HG03139 (cell line): ENCODE results near the gene KCNK6.
A peak's percentile ranks its signal among the peaks of the same experiment; 100 is the strongest.

ENCODE experiments used
- ATAC-seq: cut with Tn5 transposase; IDR thresholded peaks from one replicate; pipeline ENCODE4 v1.9.1; 2021; ENCODE audit not compliant: unreplicated experiment

The KCNK6 gene

GRCh38 chr19:38294090-38294489, 25.6 kb upstream of the KCNK6 start:
- ATAC-seq: no peak

GRCh38 chr19:38298821-38299680, 20.6 kb upstream of the KCNK6 start:
- ATAC-seq: no peak

- no peak for ATAC-seq
Observed at GRCh38 chr19:38303517-38304351, 15.9 kb upstream of the KCNK6 start, which contains the start of gene C19orf33. C19orf33 (plus strand) TSS chr19:38304251; CDS start chr19:38304262, 11 bp downstream.

- ATAC-seq: no peak
Observed at GRCh38 chr19:38304352-38304865, 15.2 kb upstream of the KCNK6 start.

- ATAC-seq: no peak
Observed at GRCh38 chr19:38304866-38305429, 14.7 kb upstream of the KCNK6 start.

GRCh38 chr19:38306236-38306635, 13.4 kb upstream of the KCNK6 start:
- ATAC-seq: no peak

- no peak for ATAC-seq
Observed at GRCh38 chr19:38307076-38307475, 12.6 kb upstream of the KCNK6 start.

- no peak for ATAC-seq
Observed at GRCh38 chr19:38307597-38307996, 12.0 kb upstream of the KCNK6 start.

- ATAC-seq: no peak
Observed at GRCh38 chr19:38308006-38308766, 11.5 kb upstream of the KCNK6 start.

- no peak for ATAC-seq
Observed at GRCh38 chr19:38308926-38309614, 10.6 kb upstream of the KCNK6 start.

GRCh38 chr19:38309615-38310278, 9.9 kb upstream of the KCNK6 start:
- no peak for ATAC-seq

- ATAC-seq: no peak
Observed at GRCh38 chr19:38310279-38310670, 9.4 kb upstream of the KCNK6 start.

- no peak for ATAC-seq
Observed at GRCh38 chr19:38310986-38311385, 8.7 kb upstream of the KCNK6 start.

- peak; percentile 76 for ATAC-seq
Observed at GRCh38 chr19:38315657-38316476, 3.8 kb upstream of the KCNK6 start, which contains the start of gene YIF1B. YIF1B (minus strand) TSS chr19:38315947; CDS start chr19:38315917, 30 bp downstream.

GRCh38 chr19:38316477-38317067, 3.1 kb upstream of the KCNK6 start:
- ATAC-seq: no peak

- ATAC-seq: no peak
Observed at GRCh38 chr19:38317104-38317612, 2.5 kb upstream of the KCNK6 start.

GRCh38 chr19:38318660-38319059, 985 bp upstream of the KCNK6 start:
- no peak for ATAC-seq

- ATAC-seq: no peak
Observed at GRCh38 chr19:38320969-38321339, 1.3 kb downstream of the KCNK6 start.
